MM.1S (cell line): ENCODE measurements around the gene GPHN.

ENCODE experiments used
- DNase-seq: peaks from one replicate; pipeline ENCODE4 v3.0.0-alpha.2; 2015
- H2AFZ ChIP-seq: fragments of 300-600 bp; sonication (generic); 2 replicates; pipeline ENCODE4 v1.6.0; 2016; ENCODE audit warnings: antibody characterized with exemption, low read length
- H3F3A ChIP-seq: fragments of 300-600 bp; sonication (generic); 2 replicates; pipeline ENCODE4 v1.6.1; 2016; ENCODE audit warnings: mild to moderate bottlenecking, antibody characterized with exemption, low read length, moderate library complexity, mixed read lengths; ENCODE audit not compliant: insufficient read depth
- H3K27ac ChIP-seq: fragments of 300-600 bp; sonication (generic); 2 replicates; pipeline ENCODE4 v1.5.1; 2016; ENCODE audit warnings: mild to moderate bottlenecking, low read length
- H3K27me3 ChIP-seq: fragments of 300-600 bp; sonication (generic); replicated peaks from 2 replicates; pipeline ENCODE4 v1.6.0; 2016; ENCODE audit warnings: low read length; ENCODE audit not compliant: insufficient read depth
- H3K36me3 ChIP-seq: fragments of 300-600 bp; sonication (generic); replicated peaks from 2 replicates; pipeline ENCODE4 v1.6.1; 2016; ENCODE audit warnings: mild to moderate bottlenecking, low read length, mixed read lengths; ENCODE audit not compliant: insufficient read depth
- H3K4me1 ChIP-seq: fragments of 300-600 bp; sonication (generic); 2 replicates; pipeline ENCODE4 v1.6.1; 2016; ENCODE audit warnings: low read length, mixed read lengths
- H3K4me2 ChIP-seq: fragments of 300-600 bp; sonication (generic); 2 replicates; pipeline ENCODE4 v1.6.0; 2016; ENCODE audit warnings: low read depth, low read length
- H3K4me3 ChIP-seq: fragments of 300-600 bp; sonication (generic); 2 replicates; pipeline ENCODE4 v1.5.1; 2016; ENCODE audit warnings: low read length, mixed read lengths
- H3K79me2 ChIP-seq: fragments of 300-600 bp; sonication (generic); 2 replicates; pipeline ENCODE4 v1.6.1; 2016; ENCODE audit warnings: mixed run types, low read length, mixed read lengths
- H3K9ac ChIP-seq: fragments of 300-600 bp; sonication (generic); 2 replicates; pipeline ENCODE4 v1.6.1; 2016; ENCODE audit warnings: low read length, mixed read lengths
- H3K9me2 ChIP-seq: fragments of 300-600 bp; sonication (generic); replicated peaks from 2 replicates; pipeline ENCODE4 v1.6.1; 2016; ENCODE audit warnings: mild to moderate bottlenecking, low read length, mixed read lengths; ENCODE audit not compliant: insufficient read depth
- H3K9me3 ChIP-seq: fragments of 300-600 bp; sonication (generic); replicated peaks from 2 replicates; pipeline ENCODE4 v1.6.1; 2016; ENCODE audit warnings: mild to moderate bottlenecking, low read length, mixed read lengths; ENCODE audit not compliant: insufficient read depth
- H4K20me1 ChIP-seq: fragments of 300-600 bp; sonication (generic); 2 replicates; pipeline ENCODE4 v1.6.1; 2016; ENCODE audit warnings: mild to moderate bottlenecking, low read length, moderate library complexity, mixed read lengths; ENCODE audit not compliant: insufficient read depth
- CTCF ChIP-seq: fragments of 300-600 bp; sonication (generic); IDR thresholded peaks from 2 replicates; pipeline ENCODE4 v1.5.1; 2016; ENCODE audit warnings: antibody characterized with exemption, low read length, mixed read lengths
- EZH2 ChIP-seq: fragments of 300-600 bp; sonication (generic); optimal IDR thresholded peaks from 2 replicates; pipeline ENCODE3; 2017; ENCODE audit warnings: low read depth, mild to moderate bottlenecking, antibody characterized with exemption, low read length, mixed read lengths
- EZH2phosphoT487 ChIP-seq: fragments of 300-600 bp; sonication (generic); IDR thresholded peaks from 2 replicates; pipeline ENCODE4 v1.6.1; 2018; ENCODE audit warnings: antibody characterized with exemption, low read length

Gene GPHN

GRCh38 chr14:66539034-66539433 lies 31.1 kb downstream of the GPHN start:
- peak; percentile 6 for DNase-seq
- no peak for TF ChIP-seq EZH2
- TF ChIP-seq CTCF: no peak
- TF ChIP-seq EZH2phosphoT487: no peak
- Histone ChIP-seq H3F3A (no peaks in the 10 kb centered on the region), H3K4me1 (no peaks in the 10 kb centered on the region), H3K79me2 (peaks cover 41% of the 10 kb centered on the region), H2AFZ (no peak overlapping the region), H3K9me2 (no peaks in the 10 kb centered on the region), H3K4me2 (no peak overlapping the region), H3K27ac (no peak overlapping the region), H3K9ac (no peak overlapping the region), H3K9me3 (no peaks in the 10 kb centered on the region), H4K20me1 (no peaks in the 10 kb centered on the region), H3K36me3 (no peaks in the 10 kb centered on the region), H3K27me3 (no peaks in the 10 kb centered on the region), H3K4me3 (no peak overlapping the region)

GRCh38 chr14:66540038-66540437 lies 32.1 kb downstream of the GPHN start:
- H3K4me1 ChIP-seq: no peaks in the 10 kb centered on the region
- no peaks in the 10 kb centered on the region for H3K36me3 ChIP-seq
- TF ChIP-seq EZH2 (no peak), CTCF (no peak), EZH2phosphoT487 (no peak)
- no peak overlapping the region for H3K9ac ChIP-seq
- no peak overlapping the region for H2AFZ ChIP-seq
- H3K9me3 ChIP-seq: no peaks in the 10 kb centered on the region
- no peak overlapping the region for H3K27ac ChIP-seq
- no peaks in the 10 kb centered on the region for H3K27me3 ChIP-seq
- H3K9me2 ChIP-seq: no peaks in the 10 kb centered on the region
- no peaks in the 10 kb centered on the region for H3F3A ChIP-seq
- no peak overlapping the region for H3K4me3 ChIP-seq
- no peak for DNase-seq
- no peak overlapping the region for H3K4me2 ChIP-seq
- no peaks in the 10 kb centered on the region for H4K20me1 ChIP-seq
- peaks cover 41% of the 10 kb centered on the region for H3K79me2 ChIP-seq

- no peak overlapping the region for H3K4me2 ChIP-seq
- H3K27me3 ChIP-seq: no peaks in the 10 kb centered on the region
- H3K27ac ChIP-seq: no peak overlapping the region
- H3K9me3 ChIP-seq: no peaks in the 10 kb centered on the region
- no peaks in the 10 kb centered on the region for H3K36me3 ChIP-seq
- no peaks in the 10 kb centered on the region for H3F3A ChIP-seq
- TF ChIP-seq EZH2phosphoT487 (no peak), EZH2 (no peak), CTCF (no peak)
- H3K4me3 ChIP-seq: no peak overlapping the region
- H3K4me1 ChIP-seq: no peaks in the 10 kb centered on the region
- peaks cover 39% of the 10 kb centered on the region for H3K79me2 ChIP-seq
- H3K9me2 ChIP-seq: no peaks in the 10 kb centered on the region
- DNase-seq: no peak
- H4K20me1 ChIP-seq: no peaks in the 10 kb centered on the region
- H2AFZ ChIP-seq: no peak overlapping the region
- no peak overlapping the region for H3K9ac ChIP-seq
These were observed 33.7 kb downstream of the GPHN start for GRCh38 chr14:66541627-66542026.
